ENCODE data around the gene GCNA.
"Not testable (repeated sequence)": the region's sequence is repeated elsewhere in the genome, so short reads cannot be mapped to it uniquely, and the experiment has no call there.

Gene GCNA

GRCh38 chrX:71636438-71637252 lies 58.4 kb downstream of the GCNA start:
- 89 to 94% methylated on average over 8 to 9 of the region's 9 CpGs for WGBS, 2 experiments

GRCh38 chrX:71637253-71637618 lies 59.0 kb downstream of the GCNA start:
- H3K4me1 ChIP-seq (ENCODE audit: control insufficient read depth, insufficient read depth, low read length), result no peaks in the 10 kb centered on the region
- H3K27me3 ChIP-seq (ENCODE audit: control insufficient read depth, insufficient read depth, low read length, poor library complexity, severe bottlenecking), result no peaks in the 10 kb centered on the region
- 93 to 95% methylated on average over 3 of the region's 3 CpGs for WGBS, 2 experiments
- no peaks in the 10 kb centered on the region for H3K36me3 ChIP-seq (ENCODE audit: control insufficient read depth, insufficient read depth, low read length)
- H3K4me3 ChIP-seq (ENCODE audit: insufficient read depth, low read depth, low read length), result no peak overlapping the region
- H3K9me3 ChIP-seq (ENCODE audit: control insufficient read depth, low read length), result no peaks in the 10 kb centered on the region
- H3K27ac ChIP-seq (ENCODE audit: insufficient read depth, low read depth, low read length, poor library complexity, severe bottlenecking), result no peak overlapping the region

More at GRCh38 chrX:71636438-71637252, 58.4 kb downstream of the GCNA start:
- no peak overlapping the region for H3K4me3 ChIP-seq (ENCODE audit: insufficient read depth, low read depth, low read length)
- no peak overlapping the region for H3K27ac ChIP-seq (ENCODE audit: insufficient read depth, low read depth, low read length, poor library complexity, severe bottlenecking)
- no peaks in the 10 kb centered on the region for H3K4me1 ChIP-seq (ENCODE audit: control insufficient read depth, insufficient read depth, low read length)
- H3K27me3 ChIP-seq (ENCODE audit: control insufficient read depth, insufficient read depth, low read length, poor library complexity, severe bottlenecking), result no peaks in the 10 kb centered on the region
- no peaks in the 10 kb centered on the region for H3K9me3 ChIP-seq (ENCODE audit: control insufficient read depth, low read length)
- H3K36me3 ChIP-seq (ENCODE audit: control insufficient read depth, insufficient read depth, low read length), result no peaks in the 10 kb centered on the region

GRCh38 chrX:71637848-71638247 lies 59.6 kb downstream of the GCNA start:
- no peak overlapping the region for H3K27ac ChIP-seq (ENCODE audit: insufficient read depth, low read depth, low read length, poor library complexity, severe bottlenecking)

GRCh38 chrX:71638409-71638808 lies 60.2 kb downstream of the GCNA start:
- no peaks in the 10 kb centered on the region for H3K27me3 ChIP-seq (ENCODE audit: control insufficient read depth, insufficient read depth, low read length, poor library complexity, severe bottlenecking)
- H3K27ac ChIP-seq (ENCODE audit: insufficient read depth, low read depth, low read length, poor library complexity, severe bottlenecking), result no peak overlapping the region

More at GRCh38 chrX:71637848-71638247, 59.6 kb downstream of the GCNA start:
- Histone ChIP-seq H3K36me3 (ENCODE audit: control insufficient read depth, insufficient read depth, low read length) (no peaks in the 10 kb centered on the region), H3K4me3 (ENCODE audit: insufficient read depth, low read depth, low read length) (no peak overlapping the region), H3K4me1 (ENCODE audit: control insufficient read depth, insufficient read depth, low read length) (no peaks in the 10 kb centered on the region), H3K9me3 (ENCODE audit: control insufficient read depth, low read length) (no peaks in the 10 kb centered on the region), H3K27me3 (ENCODE audit: control insufficient read depth, insufficient read depth, low read length, poor library complexity, severe bottlenecking) (no peaks in the 10 kb centered on the region)
- WGBS, 2 experiments, result 91% methylated on average over 3 to 4 of the region's 4 CpGs

GRCh38 chrX:71640002-71640401 lies 61.8 kb downstream of the GCNA start:
- H3K36me3 ChIP-seq (ENCODE audit: control insufficient read depth, insufficient read depth, low read length), result no peaks in the 10 kb centered on the region
- WGBS, 2 experiments, result 96 to 98% methylated on average over 3 to 4 of the region's 4 CpGs
- no peaks in the 10 kb centered on the region for H3K27me3 ChIP-seq (ENCODE audit: control insufficient read depth, insufficient read depth, low read length, poor library complexity, severe bottlenecking)
- no peaks in the 10 kb centered on the region for H3K9me3 ChIP-seq (ENCODE audit: control insufficient read depth, low read length)
- H3K4me1 ChIP-seq (ENCODE audit: control insufficient read depth, insufficient read depth, low read length), result no peaks in the 10 kb centered on the region
- no peak overlapping the region for H3K4me3 ChIP-seq (ENCODE audit: insufficient read depth, low read depth, low read length)
- H3K27ac ChIP-seq (ENCODE audit: insufficient read depth, low read depth, low read length, poor library complexity, severe bottlenecking), result no peak overlapping the region

More at GRCh38 chrX:71638409-71638808, 60.2 kb downstream of the GCNA start:
- Histone ChIP-seq H3K36me3 (ENCODE audit: control insufficient read depth, insufficient read depth, low read length) (no peaks in the 10 kb centered on the region), H3K4me3 (ENCODE audit: insufficient read depth, low read depth, low read length) (no peak overlapping the region), H3K4me1 (ENCODE audit: control insufficient read depth, insufficient read depth, low read length) (no peaks in the 10 kb centered on the region), H3K9me3 (ENCODE audit: control insufficient read depth, low read length) (no peaks in the 10 kb centered on the region)
- 92 to 93% methylated on average over 3 of the region's 4 CpGs for WGBS, 2 experiments

GRCh38 chrX:71644406-71644805 lies 66.2 kb downstream of the GCNA start:
- H3K4me3 ChIP-seq (ENCODE audit: insufficient read depth, low read depth, low read length); H3K27me3 ChIP-seq (ENCODE audit: control insufficient read depth, insufficient read depth, low read length, poor library complexity, severe bottlenecking); H3K4me1 ChIP-seq (ENCODE audit: control insufficient read depth, insufficient read depth, low read length); H3K9me3 ChIP-seq (ENCODE audit: control insufficient read depth, low read length); H3K36me3 ChIP-seq (ENCODE audit: control insufficient read depth, insufficient read depth, low read length); H3K27ac ChIP-seq (ENCODE audit: insufficient read depth, low read depth, low read length, poor library complexity, severe bottlenecking): not testable (repeated sequence)
- WGBS, 2 experiments, result 97 to 100% methylated on average over 3 of the region's 6 CpGs

GRCh38 chrX:71650333-71650969 lies 72.2 kb downstream of the GCNA start:
- WGBS, 2 experiments, result 82 to 96% methylated on average over 4 of the region's 4 CpGs
- no peaks in the 10 kb centered on the region for H3K4me1 ChIP-seq (ENCODE audit: control insufficient read depth, insufficient read depth, low read length)
- H3K4me3 ChIP-seq (ENCODE audit: insufficient read depth, low read depth, low read length), result no peak overlapping the region
- no peaks in the 10 kb centered on the region for H3K9me3 ChIP-seq (ENCODE audit: control insufficient read depth, low read length)
- no peak overlapping the region for H3K27ac ChIP-seq (ENCODE audit: insufficient read depth, low read depth, low read length, poor library complexity, severe bottlenecking)
- no peaks in the 10 kb centered on the region for H3K27me3 ChIP-seq (ENCODE audit: control insufficient read depth, insufficient read depth, low read length, poor library complexity, severe bottlenecking)
- no peaks in the 10 kb centered on the region for H3K36me3 ChIP-seq (ENCODE audit: control insufficient read depth, insufficient read depth, low read length)

GRCh38 chrX:71652405-71652804 lies 74.2 kb downstream of the GCNA start:
- no peaks in the 10 kb centered on the region for H3K9me3 ChIP-seq (ENCODE audit: control insufficient read depth, low read length)
- H3K4me1 ChIP-seq (ENCODE audit: control insufficient read depth, insufficient read depth, low read length), result no peaks in the 10 kb centered on the region
- no peaks in the 10 kb centered on the region for H3K27me3 ChIP-seq (ENCODE audit: control insufficient read depth, insufficient read depth, low read length, poor library complexity, severe bottlenecking)
- H3K27ac ChIP-seq (ENCODE audit: insufficient read depth, low read depth, low read length, poor library complexity, severe bottlenecking), result no peak overlapping the region
- 86 to 93% methylated on average over 1 of the region's 2 CpGs for WGBS, 2 experiments
- no peaks in the 10 kb centered on the region for H3K36me3 ChIP-seq (ENCODE audit: control insufficient read depth, insufficient read depth, low read length)
- no peak overlapping the region for H3K4me3 ChIP-seq (ENCODE audit: insufficient read depth, low read depth, low read length)

- H3K27ac ChIP-seq (ENCODE audit: insufficient read depth, low read depth, low read length, poor library complexity, severe bottlenecking), result no peak overlapping the region
- H3K9me3 ChIP-seq (ENCODE audit: control insufficient read depth, low read length), result no peaks in the 10 kb centered on the region
- no peaks in the 10 kb centered on the region for H3K4me1 ChIP-seq (ENCODE audit: control insufficient read depth, insufficient read depth, low read length)
- 89 to 92% methylated on average over 2 of the region's 2 CpGs for WGBS, 2 experiments
- H3K27me3 ChIP-seq (ENCODE audit: control insufficient read depth, insufficient read depth, low read length, poor library complexity, severe bottlenecking), result no peaks in the 10 kb centered on the region
- H3K4me3 ChIP-seq (ENCODE audit: insufficient read depth, low read depth, low read length), result no peak overlapping the region
- H3K36me3 ChIP-seq (ENCODE audit: control insufficient read depth, insufficient read depth, low read length), result no peaks in the 10 kb centered on the region
Observed at GRCh38 chrX:71653344-71653743, 75.1 kb downstream of the GCNA start.

GRCh38 chrX:71657267-71657666 lies 79.0 kb downstream of the GCNA start:
- 69 to 85% methylated on average over 3 to 4 of the region's 4 CpGs for WGBS, 2 experiments
- H3K9me3 ChIP-seq (ENCODE audit: control insufficient read depth, low read length), result no peaks in the 10 kb centered on the region
- no peaks in the 10 kb centered on the region for H3K27me3 ChIP-seq (ENCODE audit: control insufficient read depth, insufficient read depth, low read length, poor library complexity, severe bottlenecking)

More at GRCh38 chrX:71657267-71657666, 79.0 kb downstream of the GCNA start:
- no peaks in the 10 kb centered on the region for H3K4me1 ChIP-seq (ENCODE audit: control insufficient read depth, insufficient read depth, low read length)
- no peak overlapping the region for H3K27ac ChIP-seq (ENCODE audit: insufficient read depth, low read depth, low read length, poor library complexity, severe bottlenecking)
- no peak overlapping the region for H3K4me3 ChIP-seq (ENCODE audit: insufficient read depth, low read depth, low read length)
- H3K36me3 ChIP-seq (ENCODE audit: control insufficient read depth, insufficient read depth, low read length), result no peaks in the 10 kb centered on the region
